PC-3 (cell line): ENCODE results near the gene VIPR2. TPM values are rescaled to one million over a fixed set of nuclear protein-coding genes. Genes with fewer than 3 reads are reported as not detected.

ENCODE experiments used
- ATAC-seq: fragments of 200-7000 bp; cut with Tn5 transposase; 2 replicates; pipeline ENCODE4 v1.9.1; 2020; ENCODE audit warnings: mild to moderate bottlenecking, moderate library complexity
- Bru-seq: library from RNA; stranded (reverse); fragments of 400-500 nt; gene quantifications from one replicate; lab custom pipeline; 2021; lab: Mats Ljungman, UMichigan
- BruChase-seq, 2 experiments: library from RNA; stranded (reverse); fragments of 400-500 nt; gene quantifications; one replicate each; lab custom pipeline; 2021; lab: Mats Ljungman, UMichigan
- BruUV-seq: library from RNA; stranded (reverse); fragments of 400-500 nt; replicated peaks from 2 replicates; lab custom pipeline; 2021; lab: Mats Ljungman, UMichigan
- CTCF ChIA-PET: fragments of 300-600 bp; sonication (Branson Sonifier 250); formaldehyde crosslinking; loops from one replicate; lab custom pipeline; 2022; ENCODE audit warnings: antibody characterized with exemption; lab: Charles Lee
- POLR2A ChIA-PET: fragments of 300-600 bp; sonication (Branson Sonifier 250); formaldehyde crosslinking; loops from one replicate; lab custom pipeline; 2022; ENCODE audit warnings: antibody characterized with exemption; ENCODE audit not compliant: unreplicated experiment; lab: Charles Lee
- DNase-seq: peaks from one replicate; pipeline ENCODE4 v3.0.0-alpha.2; 2015
- H2AFZ ChIP-seq: fragments of 300-600 bp; sonication (generic); 2 replicates; pipeline ENCODE4 v1.6.0; 2016; ENCODE audit warnings: antibody characterized with exemption, low read length
- H3F3A ChIP-seq: fragments of 300-600 bp; sonication (generic); one replicate; pipeline ENCODE4 v1.6.0; 2017; ENCODE audit warnings: antibody characterized with exemption, low read length, control low read depth, mild to moderate bottlenecking; ENCODE audit not compliant: unreplicated experiment
- H3K27ac ChIP-seq: fragments of 300-600 bp; sonication (generic); 2 replicates; pipeline ENCODE4 v1.5.1; 2016; ENCODE audit warnings: mild to moderate bottlenecking, low read length
- H3K27me3 ChIP-seq: fragments of 300-600 bp; sonication (generic); 2 replicates; pipeline ENCODE4 v1.6.1; 2016; ENCODE audit warnings: low read length, mixed read lengths
- H3K36me3 ChIP-seq: fragments of 300-600 bp; sonication (generic); 2 replicates; pipeline ENCODE4 v1.6.1; 2016; ENCODE audit warnings: low read depth, mixed run types, low read length, mixed read lengths
- H3K4me1 ChIP-seq: fragments of 300-600 bp; sonication (generic); 2 replicates; pipeline ENCODE4 v1.5.1; 2016; ENCODE audit warnings: low read length; ENCODE audit not compliant: insufficient read depth
- H3K4me2 ChIP-seq: fragments of 300-600 bp; sonication (generic); 2 replicates; pipeline ENCODE4 v1.6.0; 2016; ENCODE audit warnings: low read length
- H3K4me3 ChIP-seq: fragments of 300-600 bp; sonication (generic); 2 replicates; pipeline ENCODE4 v1.5.1; 2016; ENCODE audit warnings: mild to moderate bottlenecking, low read length, mixed read lengths
- H3K79me2 ChIP-seq: fragments of 300-600 bp; sonication (generic); 2 replicates; pipeline ENCODE4 v1.6.1; 2017; ENCODE audit warnings: low read length, mixed read lengths
- H3K9ac ChIP-seq: fragments of 300-600 bp; sonication (generic); 2 replicates; pipeline ENCODE4 v1.6.0; 2016; ENCODE audit warnings: mild to moderate bottlenecking, low read length
- H3K9me2 ChIP-seq: fragments of 300-600 bp; sonication (generic); replicated peaks from 2 replicates; pipeline ENCODE4 v1.6.1; 2016; ENCODE audit warnings: mixed run types, low read length, mixed read lengths
- H3K9me3 ChIP-seq: fragments of 300-600 bp; sonication (generic); 2 replicates; pipeline ENCODE4 v1.6.1; 2016; ENCODE audit warnings: low read length, mixed read lengths
- H4K20me1 ChIP-seq: fragments of 300-600 bp; sonication (generic); 2 replicates; pipeline ENCODE4 v1.6.1; 2016; ENCODE audit warnings: low read length, mixed read lengths
- EZH2 ChIP-seq: fragments of 300-600 bp; sonication (generic); IDR thresholded peaks from one replicate; pipeline ENCODE4 v1.6.1; 2017; ENCODE audit warnings: antibody characterized with exemption, mild to moderate bottlenecking, low read length; ENCODE audit not compliant: unreplicated experiment
- EZH2phosphoT487 ChIP-seq: fragments of 300-600 bp; sonication (generic); IDR thresholded peaks from 2 replicates; pipeline ENCODE4 v1.6.1; 2018; ENCODE audit warnings: mild to moderate bottlenecking, antibody characterized with exemption, low read length, borderline replicate concordance
- intact Hi-C: fragments of 100-400 bp; cut with micrococcal nuclease; formaldehyde crosslinking; loops from 2 replicates; pipeline ENCODE4 v1.9.0; 2023
- long read RNA-seq: library from polyadenylated mRNA; unstranded; transcript quantifications from one replicate; pipeline ENCODE4 v2.0.0, GENCODE V29; 2021; ENCODE audit not compliant: unreplicated experiment
- total RNA-seq: library from RNA; depleted of rRNA; stranded (reverse); fragments of >200 nt; gene quantifications from 2 replicates; pipeline ENCODE4 v1.2.3, GENCODE V29; 2014; rRNA removed
- TF ChIP-seq, protein P1 (sequence below): fragments of 300-600 bp; sonication (generic); conservative IDR thresholded peaks from 2 replicates; pipeline ENCODE4 v1.5.1; 2017; ENCODE audit warnings: antibody characterized with exemption, low read depth, mild to moderate bottlenecking, low read length

VIPR2 gene, protein sequence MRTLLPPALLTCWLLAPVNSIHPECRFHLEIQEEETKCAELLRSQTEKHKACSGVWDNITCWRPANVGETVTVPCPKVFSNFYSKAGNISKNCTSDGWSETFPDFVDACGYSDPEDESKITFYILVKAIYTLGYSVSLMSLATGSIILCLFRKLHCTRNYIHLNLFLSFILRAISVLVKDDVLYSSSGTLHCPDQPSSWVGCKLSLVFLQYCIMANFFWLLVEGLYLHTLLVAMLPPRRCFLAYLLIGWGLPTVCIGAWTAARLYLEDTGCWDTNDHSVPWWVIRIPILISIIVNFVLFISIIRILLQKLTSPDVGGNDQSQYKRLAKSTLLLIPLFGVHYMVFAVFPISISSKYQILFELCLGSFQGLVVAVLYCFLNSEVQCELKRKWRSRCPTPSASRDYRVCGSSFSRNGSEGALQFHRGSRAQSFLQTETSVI
- total RNA-seq (not detected in 2 replicates), Bru-seq, nascent RNA (percentile 4 among the genes with signal in this experiment), BruChase-seq, experiment 1, labeled RNA remaining after a 6-hour chase (not detected), BruChase-seq, experiment 2, labeled RNA remaining after a 2-hour chase (not detected)
- long read RNA-seq = 0 reads

DNA sequence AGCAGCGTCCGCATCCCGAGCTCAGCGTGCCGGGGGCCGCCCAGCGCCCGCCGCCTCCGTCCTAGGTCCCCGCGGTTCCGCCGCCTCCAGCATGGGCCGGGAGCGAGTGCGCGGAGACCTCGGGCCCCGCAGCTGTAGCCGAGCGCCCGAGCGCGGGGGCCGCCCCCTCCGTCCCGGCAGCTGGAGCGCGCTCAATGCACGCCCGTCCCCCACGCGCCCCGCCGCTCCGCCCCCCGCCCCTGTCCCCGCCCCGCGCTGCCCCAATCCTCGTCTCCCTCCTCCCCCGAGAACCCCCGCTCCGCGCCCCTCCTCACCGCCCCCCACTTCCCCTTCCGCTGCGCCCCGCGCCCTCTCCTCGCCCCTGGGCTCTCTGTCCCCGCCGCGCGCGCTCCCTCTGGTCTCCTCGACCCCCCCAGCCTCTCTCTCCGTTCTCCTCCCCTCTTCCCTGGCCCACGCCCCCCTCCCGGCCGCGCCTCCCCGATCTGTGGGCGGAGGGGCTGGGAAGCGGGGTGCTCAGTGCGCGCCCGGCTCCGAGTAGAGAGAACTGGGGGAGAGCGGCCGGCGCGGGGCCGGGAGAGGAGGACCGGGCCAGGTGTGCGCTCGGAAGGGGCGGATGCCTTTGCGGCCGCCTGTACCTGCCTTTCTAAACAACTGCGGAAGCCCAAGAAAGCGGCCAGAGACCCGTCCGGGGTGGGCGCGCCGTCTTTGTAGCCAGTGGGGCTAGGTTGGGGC lies at the start of gene VIPR2:
Gene VIPR2, minus strand, starts transcription at position 110 of the 732 bp plus-strand sequence. Its CDS starts 96 bp downstream, at position 14.
- Histone ChIP-seq H4K20me1 (no peaks in the 10 kb centered on the region), H3K4me3 (no peak within 1 kb of the TSS), H3K79me2 (no peaks in the 10 kb centered on the region), H3K4me2 (no peak within 1 kb of the TSS), H3K9me3 (no peaks in the 10 kb centered on the region), H2AFZ (no peak within 1 kb of the TSS), H3F3A (no peaks in the 10 kb centered on the region), H3K36me3 (no peaks in the 10 kb centered on the region), H3K4me1 (no peaks in the 10 kb centered on the region), H3K27me3 (peaks cover 46% of the 10 kb centered on the region), H3K27ac (no peak within 1 kb of the TSS), H3K9me2 (no peaks in the 10 kb centered on the region), H3K9ac (no peak within 1 kb of the TSS)
- ChIA-PET POLR2A (no interaction called here), CTCF (no interaction called here)
- DNase-seq = no peak
- intact Hi-C loops = no loop called here
- BruUV-seq = no TSS peak
- no peak for ATAC-seq
- TF ChIP-seq EZH2phosphoT487 (no peak), EZH2 (no peak)
- TF ChIP-seq, protein P1, sequence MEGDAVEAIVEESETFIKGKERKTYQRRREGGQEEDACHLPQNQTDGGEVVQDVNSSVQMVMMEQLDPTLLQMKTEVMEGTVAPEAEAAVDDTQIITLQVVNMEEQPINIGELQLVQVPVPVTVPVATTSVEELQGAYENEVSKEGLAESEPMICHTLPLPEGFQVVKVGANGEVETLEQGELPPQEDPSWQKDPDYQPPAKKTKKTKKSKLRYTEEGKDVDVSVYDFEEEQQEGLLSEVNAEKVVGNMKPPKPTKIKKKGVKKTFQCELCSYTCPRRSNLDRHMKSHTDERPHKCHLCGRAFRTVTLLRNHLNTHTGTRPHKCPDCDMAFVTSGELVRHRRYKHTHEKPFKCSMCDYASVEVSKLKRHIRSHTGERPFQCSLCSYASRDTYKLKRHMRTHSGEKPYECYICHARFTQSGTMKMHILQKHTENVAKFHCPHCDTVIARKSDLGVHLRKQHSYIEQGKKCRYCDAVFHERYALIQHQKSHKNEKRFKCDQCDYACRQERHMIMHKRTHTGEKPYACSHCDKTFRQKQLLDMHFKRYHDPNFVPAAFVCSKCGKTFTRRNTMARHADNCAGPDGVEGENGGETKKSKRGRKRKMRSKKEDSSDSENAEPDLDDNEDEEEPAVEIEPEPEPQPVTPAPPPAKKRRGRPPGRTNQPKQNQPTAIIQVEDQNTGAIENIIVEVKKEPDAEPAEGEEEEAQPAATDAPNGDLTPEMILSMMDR = no peak

DNA sequence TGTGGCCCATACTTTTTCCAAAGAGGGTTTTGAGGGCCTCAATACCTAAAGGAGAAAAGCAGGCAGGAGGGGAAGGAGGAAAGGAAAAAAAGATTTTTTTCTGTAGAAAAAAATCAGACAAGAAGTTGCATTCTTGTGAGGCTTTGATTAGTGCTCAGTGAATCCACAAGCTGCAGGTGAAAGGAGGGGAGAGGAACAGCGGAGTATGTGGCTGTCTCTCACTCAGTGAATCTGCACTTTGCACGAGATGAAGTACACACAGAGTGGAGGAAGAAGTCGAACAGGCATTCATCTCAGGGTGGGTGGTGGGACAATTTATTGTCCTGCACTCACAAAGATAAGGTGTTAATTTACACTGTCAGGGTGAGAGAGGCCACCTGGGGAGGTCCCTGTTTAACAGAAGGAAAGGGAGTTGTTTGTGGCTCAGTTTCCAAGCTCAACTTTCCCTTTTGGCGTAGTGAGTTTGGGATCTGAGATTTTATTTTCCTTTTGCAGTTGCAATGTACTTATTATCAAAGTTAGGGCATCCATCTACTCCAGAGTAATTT lies 49.0 kb upstream of the VIPR2 start:
- no TSS peak for BruUV-seq
- no peak overlapping the region for H3K9ac ChIP-seq
- intact Hi-C loops = no loop called here
- CTCF ChIA-PET = no interaction called here
- H3K27ac ChIP-seq = no peak overlapping the region
- H3K9me2 ChIP-seq = no peaks in the 10 kb centered on the region
- H3F3A ChIP-seq = no peaks in the 10 kb centered on the region
- ATAC-seq (no peak), DNase-seq (no peak)
- peaks cover 48% of the 10 kb centered on the region for H3K27me3 ChIP-seq
- H3K4me1 ChIP-seq = no peaks in the 10 kb centered on the region
- no peak overlapping the region for H3K4me3 ChIP-seq
- no peaks in the 10 kb centered on the region for H3K36me3 ChIP-seq
- POLR2A ChIA-PET = no interaction called here
- TF ChIP-seq EZH2phosphoT487 (no peak), EZH2 (no peak)
- TF ChIP-seq, protein P1 = no peak
- H2AFZ ChIP-seq = no peak overlapping the region
- no peaks in the 10 kb centered on the region for H3K9me3 ChIP-seq
- no peaks in the 10 kb centered on the region for H4K20me1 ChIP-seq
- no peaks in the 10 kb centered on the region for H3K79me2 ChIP-seq
- no peak overlapping the region for H3K4me2 ChIP-seq
